HEK293 (cell line): ENCODE results near the gene CACNG1.

Experiments
- CTCF ChIA-PET: fragments of 350-600 bp; formaldehyde crosslinking; extraction: SDS; loops from one replicate; lab custom pipeline; 2021; ENCODE audit warnings: antibody characterized with exemption; lab: Yijun Ruan, JAX
- POLR2A ChIA-PET: fragments of 300-600 bp; formaldehyde crosslinking; extraction: SDS; loops from one replicate; lab custom pipeline; 2020; ENCODE audit warnings: antibody characterized with exemption, inconsistent platforms; lab: Yijun Ruan, JAX
- H3K27ac ChIP-seq: fragments of 200-500 bp; sonication (Bioruptor generic); 2 replicates; pipeline ENCODE4 v1.5.1; 2014; ENCODE audit warnings: low read depth, low read length, control low read depth, inconsistent platforms; ENCODE audit errors: extremely low read depth
- H3K36me3 ChIP-seq, 2 experiments: fragments of 200-500 bp in 1 of 2; sonication (Bioruptor generic) in 1 of 2; 1 replicate in 1 of 2; 2 replicates in 1 of 2; pipeline ENCODE4 v1.5.1; 2014 to 2017; ENCODE audit warnings: inconsistent platforms in 2 of 2, low read length in 2 of 2; ENCODE audit not compliant: control insufficient read depth in 2 of 2, insufficient read depth in 1 of 2
- H3K4me1 ChIP-seq: fragments of 200-500 bp; sonication (Bioruptor generic); 2 replicates; pipeline ENCODE4 v1.5.1; 2014; ENCODE audit warnings: mild to moderate bottlenecking, low read length, inconsistent platforms; ENCODE audit not compliant: control insufficient read depth, insufficient read depth
- H3K4me3 ChIP-seq: 2 replicates; pipeline ENCODE4 v1.5.1; 2011; ENCODE audit warnings: low read depth, mild to moderate bottlenecking, control low read depth, low read length, moderate library complexity
- H3K9me3 ChIP-seq: fragments of 200-500 bp; sonication (Bioruptor generic); 2 replicates; pipeline ENCODE4 v1.5.1; 2014; ENCODE audit warnings: low read depth, low read length, inconsistent platforms; ENCODE audit not compliant: control insufficient read depth, insufficient read depth
- KLF8 ChIP-seq: fragments of 450-650 bp; formaldehyde crosslinking; IDR thresholded peaks from 2 replicates; pipeline ENCODE4 v1.5.1; 2016; ENCODE audit warnings: missing biosample characterization, missing genetic modification characterization
- SALL2 ChIP-seq: fragments of 450-650 bp; formaldehyde crosslinking; IDR thresholded peaks from 2 replicates; pipeline ENCODE4 v1.5.0; 2017; ENCODE audit warnings: missing biosample characterization, mild to moderate bottlenecking, missing genetic modification characterization, borderline replicate concordance
- ZIC2 ChIP-seq: fragments of 450-650 bp; formaldehyde crosslinking; IDR thresholded peaks from 2 replicates; pipeline ENCODE4 v1.5.1; 2016; ENCODE audit warnings: missing biosample characterization, missing genetic modification characterization
- ZNF19 ChIP-seq: fragments of 450-650 bp; formaldehyde crosslinking; IDR thresholded peaks from 2 replicates; pipeline ENCODE4; 2016; ENCODE audit warnings: missing biosample characterization, missing genetic modification characterization, low read depth
- ZNF211 ChIP-seq: fragments of 450-650 bp; formaldehyde crosslinking; IDR thresholded peaks from 2 replicates; pipeline ENCODE4 v1.5.1; 2016; ENCODE audit warnings: low read depth, missing biosample characterization, missing genetic modification characterization
- ZNF221 ChIP-seq: fragments of 450-650 bp; formaldehyde crosslinking; IDR thresholded peaks from 2 replicates; pipeline ENCODE4 v1.5.1; 2017; ENCODE audit warnings: missing biosample characterization, missing genetic modification characterization, borderline replicate concordance
- ZNF223 ChIP-seq: fragments of 450-650 bp; formaldehyde crosslinking; IDR thresholded peaks from 2 replicates; pipeline ENCODE4 v1.5.1; 2016; ENCODE audit warnings: missing biosample characterization, missing genetic modification characterization
- ZNF423 ChIP-seq: fragments of 450-650 bp; formaldehyde crosslinking; IDR thresholded peaks from 2 replicates; pipeline ENCODE4 v1.5.1; 2016; ENCODE audit warnings: missing biosample characterization, missing genetic modification characterization
- ZNF510 ChIP-seq: fragments of 450-650 bp; formaldehyde crosslinking; IDR thresholded peaks from 2 replicates; pipeline ENCODE4 v1.5.1; 2018; ENCODE audit warnings: mild to moderate bottlenecking, missing genetic modification characterization, missing biosample characterization; ENCODE audit not compliant: insufficient replicate concordance
- ZNF514 ChIP-seq: fragments of 450-650 bp; formaldehyde crosslinking; IDR thresholded peaks from 2 replicates; pipeline ENCODE4 v1.5.1; 2016; ENCODE audit warnings: missing biosample characterization, missing genetic modification characterization
- ZNF621 ChIP-seq: fragments of 450-650 bp; formaldehyde crosslinking; IDR thresholded peaks from 2 replicates; pipeline ENCODE4 v1.5.1; 2017; ENCODE audit warnings: missing biosample characterization, missing genetic modification characterization
- TF ChIP-seq, protein P1 (sequence below): IDR thresholded peaks from 2 replicates; pipeline ENCODE4 v1.6.1; 2011; ENCODE audit warnings: mild to moderate bottlenecking, low read depth, low read length, borderline replicate concordance
- TF ChIP-seq, protein P2 (sequence below): fragments of 450-650 bp; formaldehyde crosslinking; IDR thresholded peaks from 2 replicates; pipeline ENCODE4 v1.5.1; 2016; ENCODE audit warnings: missing biosample characterization, missing genetic modification characterization
- TF ChIP-seq, protein P3 (sequence below): fragments of 450-650 bp; formaldehyde crosslinking; IDR thresholded peaks from 2 replicates; pipeline ENCODE4 v1.5.1; 2016; ENCODE audit warnings: missing biosample characterization, missing genetic modification characterization
- TF ChIP-seq, protein P4 (sequence below): fragments of 450-650 bp; formaldehyde crosslinking; IDR thresholded peaks from 2 replicates; pipeline ENCODE4 v1.5.1; 2016; ENCODE audit warnings: missing biosample characterization, missing genetic modification characterization
- TF ChIP-seq, protein P5 (sequence below): fragments of 450-650 bp; formaldehyde crosslinking; IDR thresholded peaks from 2 replicates; pipeline ENCODE4 v1.5.1; 2016; ENCODE audit warnings: missing biosample characterization, missing genetic modification characterization
- TF ChIP-seq, protein P6 (sequence below): fragments of 450-650 bp; formaldehyde crosslinking; IDR thresholded peaks from 2 replicates; pipeline ENCODE4 v1.5.1; 2016; ENCODE audit warnings: missing biosample characterization, missing genetic modification characterization, low read depth
- TF ChIP-seq, protein P7 (sequence below): fragments of 450-650 bp; formaldehyde crosslinking; IDR thresholded peaks from 2 replicates; pipeline ENCODE4 v1.5.1; 2017; ENCODE audit warnings: missing biosample characterization, missing genetic modification characterization

CACNG1 gene

DNA sequence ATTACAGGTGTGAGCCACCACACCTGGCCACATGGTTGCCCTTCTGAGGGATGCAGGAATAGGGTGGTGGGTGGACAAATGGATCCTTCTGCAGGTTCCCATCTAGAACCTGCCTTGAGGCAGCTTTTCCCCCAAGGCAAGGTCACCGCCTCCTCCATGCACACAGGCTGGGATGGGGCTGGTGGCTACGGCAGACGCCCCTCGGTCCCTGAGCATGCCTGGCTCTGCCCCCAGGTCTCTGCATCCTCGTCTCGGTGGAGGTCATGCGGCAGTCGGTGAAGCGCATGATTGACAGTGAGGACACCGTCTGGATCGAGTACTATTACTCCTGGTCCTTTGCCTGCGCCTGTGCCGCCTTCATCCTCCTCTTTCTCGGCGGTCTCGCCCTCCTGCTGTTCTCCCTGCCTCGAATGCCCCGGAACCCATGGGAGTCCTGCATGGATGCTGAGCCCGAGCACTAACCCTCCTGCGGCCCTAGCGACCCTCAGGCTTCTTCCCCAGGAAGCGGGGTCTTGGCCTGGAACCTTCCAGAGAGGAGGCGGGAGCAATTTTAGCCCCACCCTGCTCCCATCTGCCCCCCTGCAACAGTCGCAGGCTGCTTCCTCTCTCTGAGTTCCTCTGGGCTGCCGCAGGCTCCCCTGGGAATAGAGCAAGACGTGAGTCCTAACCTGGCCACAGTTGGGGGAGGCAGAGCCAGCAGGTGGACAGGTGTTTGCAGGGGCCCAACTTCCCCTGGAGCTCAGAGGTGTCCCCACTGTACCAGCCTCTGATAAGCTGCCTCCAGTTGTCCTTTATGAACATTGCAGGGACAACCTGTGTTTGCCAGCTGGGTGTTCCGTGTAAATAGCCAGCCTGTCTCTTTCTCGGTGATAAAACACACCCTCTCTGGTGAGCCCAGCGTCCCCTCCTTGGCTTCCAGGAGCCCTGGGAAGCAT is 11.7 kb downstream of the CACNG1 start:
- POLR2A ChIA-PET: no interaction called here
- no peak for TF ChIP-seq ZNF19 (tag by site-specific recombination)
- no peak for TF ChIP-seq ZNF514 (tag by site-specific recombination)
- no peak for TF ChIP-seq ZNF221 (tag by site-specific recombination)
- TF ChIP-seq, protein P1, sequence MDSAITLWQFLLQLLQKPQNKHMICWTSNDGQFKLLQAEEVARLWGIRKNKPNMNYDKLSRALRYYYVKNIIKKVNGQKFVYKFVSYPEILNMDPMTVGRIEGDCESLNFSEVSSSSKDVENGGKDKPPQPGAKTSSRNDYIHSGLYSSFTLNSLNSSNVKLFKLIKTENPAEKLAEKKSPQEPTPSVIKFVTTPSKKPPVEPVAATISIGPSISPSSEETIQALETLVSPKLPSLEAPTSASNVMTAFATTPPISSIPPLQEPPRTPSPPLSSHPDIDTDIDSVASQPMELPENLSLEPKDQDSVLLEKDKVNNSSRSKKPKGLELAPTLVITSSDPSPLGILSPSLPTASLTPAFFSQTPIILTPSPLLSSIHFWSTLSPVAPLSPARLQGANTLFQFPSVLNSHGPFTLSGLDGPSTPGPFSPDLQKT: no peak
- TF ChIP-seq ZNF423 (tag by site-specific recombination): no peak
- no peak for TF ChIP-seq SALL2 (tag by site-specific recombination)
- Histone ChIP-seq H3K4me3 (no peak overlapping the region), H3K36me3 (no peaks in the 10 kb centered on the region), H3K9me3 (no peaks in the 10 kb centered on the region), H3K27ac (no peak overlapping the region), H3K4me1 (no peaks in the 10 kb centered on the region)
- CTCF ChIA-PET: interaction anchor here (0.6 kb wide), 1 partner anchor 1035 kb away, joined by 4 read pairs; no protein-coding TSS in a partner anchor

DNA sequence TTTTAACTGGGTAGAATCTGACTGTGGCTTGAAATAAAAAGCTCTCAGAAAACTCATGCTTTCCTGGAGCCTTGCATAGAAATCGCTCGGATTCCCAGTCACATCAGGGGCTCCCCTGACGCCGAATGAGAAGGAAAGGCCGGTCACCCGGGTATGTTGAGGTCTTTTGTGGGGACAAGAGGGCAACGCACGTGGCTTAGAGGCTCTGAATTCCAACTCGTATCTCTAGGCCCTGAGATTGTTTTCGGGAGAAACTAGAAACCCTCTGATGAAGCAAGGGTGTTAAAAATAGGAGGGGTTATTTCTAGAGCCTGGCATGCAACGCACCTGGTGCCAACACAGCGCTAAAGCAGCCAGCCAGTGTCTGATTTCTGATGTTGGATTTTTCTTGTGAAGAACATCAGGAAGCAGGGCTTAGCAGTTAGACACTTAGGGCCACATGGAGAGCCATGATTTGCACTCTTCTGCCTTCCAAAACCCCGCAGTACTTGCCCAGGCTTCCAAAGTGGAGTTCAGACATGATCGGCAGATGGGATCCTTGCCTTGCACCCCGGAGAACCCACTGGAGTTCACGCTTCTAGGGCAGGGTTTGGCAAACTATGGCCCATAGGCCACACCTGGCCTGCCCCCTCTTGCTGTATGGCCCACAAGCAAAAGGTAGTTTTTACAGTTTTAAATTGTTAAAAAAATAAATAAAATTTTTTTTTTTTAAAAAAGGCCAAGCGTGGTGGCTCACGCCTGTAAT is 12.6 kb downstream of the CACNG1 start:
- no peaks in the 10 kb centered on the region for H3K36me3 ChIP-seq
- no peak overlapping the region for H3K4me3 ChIP-seq
- POLR2A ChIA-PET: no interaction called here
- no peak overlapping the region for H3K27ac ChIP-seq
- no peaks in the 10 kb centered on the region for H3K4me1 ChIP-seq
- CTCF ChIA-PET: interaction anchor here (0.6 kb wide), 1 partner anchor 1035 kb away, joined by 4 read pairs; no protein-coding TSS in a partner anchor
- H3K9me3 ChIP-seq: no peaks in the 10 kb centered on the region
- TF ChIP-seq ZNF510 (tag by site-specific recombination) (no peak), ZNF19 (tag by site-specific recombination) (no peak), ZIC2 (tag by site-specific recombination) (no peak), ZNF223 (tag by site-specific recombination) (no peak), ZNF211 (tag by site-specific recombination) (no peak), ZNF621 (tag by site-specific recombination) (no peak), KLF8 (tag by site-specific recombination) (no peak)
- TF ChIP-seq, protein P2, sequence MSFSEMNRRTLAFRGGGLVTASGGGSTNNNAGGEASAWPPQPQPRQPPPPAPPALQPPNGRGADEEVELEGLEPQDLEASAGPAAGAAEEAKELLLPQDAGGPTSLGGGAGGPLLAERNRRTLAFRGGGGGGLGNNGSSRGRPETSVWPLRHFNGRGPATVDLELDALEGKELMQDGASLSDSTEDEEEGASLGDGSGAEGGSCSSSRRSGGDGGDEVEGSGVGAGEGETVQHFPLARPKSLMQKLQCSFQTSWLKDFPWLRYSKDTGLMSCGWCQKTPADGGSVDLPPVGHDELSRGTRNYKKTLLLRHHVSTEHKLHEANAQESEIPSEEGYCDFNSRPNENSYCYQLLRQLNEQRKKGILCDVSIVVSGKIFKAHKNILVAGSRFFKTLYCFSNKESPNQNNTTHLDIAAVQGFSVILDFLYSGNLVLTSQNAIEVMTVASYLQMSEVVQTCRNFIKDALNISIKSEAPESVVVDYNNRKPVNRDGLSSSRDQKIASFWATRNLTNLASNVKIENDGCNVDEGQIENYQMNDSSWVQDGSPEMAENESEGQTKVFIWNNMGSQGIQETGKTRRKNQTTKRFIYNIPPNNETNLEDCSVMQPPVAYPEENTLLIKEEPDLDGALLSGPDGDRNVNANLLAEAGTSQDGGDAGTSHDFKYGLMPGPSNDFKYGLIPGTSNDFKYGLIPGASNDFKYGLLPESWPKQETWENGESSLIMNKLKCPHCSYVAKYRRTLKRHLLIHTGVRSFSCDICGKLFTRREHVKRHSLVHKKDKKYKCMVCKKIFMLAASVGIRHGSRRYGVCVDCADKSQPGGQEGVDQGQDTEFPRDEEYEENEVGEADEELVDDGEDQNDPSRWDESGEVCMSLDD (tag by site-specific recombination): no peak
- TF ChIP-seq, protein P3, sequence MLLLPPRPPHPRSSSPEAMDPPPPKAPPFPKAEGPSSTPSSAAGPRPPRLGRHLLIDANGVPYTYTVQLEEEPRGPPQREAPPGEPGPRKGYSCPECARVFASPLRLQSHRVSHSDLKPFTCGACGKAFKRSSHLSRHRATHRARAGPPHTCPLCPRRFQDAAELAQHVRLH (tag by site-specific recombination): no peak
- TF ChIP-seq, protein P4, sequence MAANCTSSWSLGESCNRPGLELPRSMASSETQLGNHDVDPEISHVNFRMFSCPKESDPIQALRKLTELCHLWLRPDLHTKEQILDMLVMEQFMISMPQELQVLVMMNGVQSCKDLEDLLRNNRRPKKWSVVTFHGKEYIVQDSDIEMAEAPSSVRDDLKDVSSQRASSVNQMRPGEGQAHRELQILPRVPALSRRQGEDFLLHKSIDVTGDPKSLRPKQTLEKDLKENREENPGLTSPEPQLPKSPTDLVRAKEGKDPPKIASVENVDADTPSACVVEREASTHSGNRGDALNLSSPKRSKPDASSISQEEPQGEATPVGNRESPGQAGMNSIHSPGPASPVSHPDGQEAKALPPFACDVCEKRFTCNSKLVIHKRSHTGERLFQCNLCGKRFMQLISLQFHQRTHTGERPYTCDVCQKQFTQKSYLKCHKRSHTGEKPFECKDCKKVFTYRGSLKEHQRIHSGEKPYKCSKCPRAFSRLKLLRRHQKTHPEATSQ (tag by site-specific recombination): no peak
- TF ChIP-seq, protein P5, sequence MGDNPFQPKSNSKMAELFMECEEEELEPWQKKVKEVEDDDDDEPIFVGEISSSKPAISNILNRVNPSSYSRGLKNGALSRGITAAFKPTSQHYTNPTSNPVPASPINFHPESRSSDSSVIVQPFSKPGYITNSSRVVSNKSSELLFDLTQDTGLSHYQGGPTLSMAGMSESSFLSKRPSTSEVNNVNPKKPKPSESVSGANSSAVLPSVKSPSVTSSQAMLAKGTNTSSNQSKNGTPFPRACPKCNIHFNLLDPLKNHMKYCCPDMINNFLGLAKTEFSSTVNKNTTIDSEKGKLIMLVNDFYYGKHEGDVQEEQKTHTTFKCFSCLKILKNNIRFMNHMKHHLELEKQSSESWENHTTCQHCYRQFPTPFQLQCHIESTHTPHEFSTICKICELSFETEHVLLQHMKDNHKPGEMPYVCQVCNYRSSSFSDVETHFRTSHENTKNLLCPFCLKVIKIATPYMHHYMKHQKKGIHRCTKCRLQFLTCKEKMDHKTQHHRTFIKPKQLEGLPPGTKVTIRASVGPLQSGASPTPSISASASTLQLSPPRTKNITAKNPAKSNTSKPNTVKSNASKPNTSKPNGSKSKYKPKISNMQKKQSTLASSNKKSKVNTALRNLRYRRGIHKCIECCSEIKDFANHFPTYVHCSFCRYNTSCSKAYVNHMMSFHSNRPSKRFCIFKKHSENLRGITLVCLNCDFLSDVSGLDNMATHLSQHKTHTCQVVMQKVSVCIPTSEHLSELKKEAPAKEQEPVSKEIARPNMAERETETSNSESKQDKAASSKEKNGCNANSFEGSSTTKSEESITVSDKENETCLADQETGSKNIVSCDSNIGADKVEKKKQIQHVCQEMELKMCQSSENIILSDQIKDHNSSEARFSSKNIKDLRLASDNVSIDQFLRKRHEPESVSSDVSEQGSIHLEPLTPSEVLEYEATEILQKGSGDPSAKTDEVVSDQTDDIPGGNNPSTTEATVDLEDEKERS (tag by site-specific recombination): no peak
- TF ChIP-seq, protein P6, sequence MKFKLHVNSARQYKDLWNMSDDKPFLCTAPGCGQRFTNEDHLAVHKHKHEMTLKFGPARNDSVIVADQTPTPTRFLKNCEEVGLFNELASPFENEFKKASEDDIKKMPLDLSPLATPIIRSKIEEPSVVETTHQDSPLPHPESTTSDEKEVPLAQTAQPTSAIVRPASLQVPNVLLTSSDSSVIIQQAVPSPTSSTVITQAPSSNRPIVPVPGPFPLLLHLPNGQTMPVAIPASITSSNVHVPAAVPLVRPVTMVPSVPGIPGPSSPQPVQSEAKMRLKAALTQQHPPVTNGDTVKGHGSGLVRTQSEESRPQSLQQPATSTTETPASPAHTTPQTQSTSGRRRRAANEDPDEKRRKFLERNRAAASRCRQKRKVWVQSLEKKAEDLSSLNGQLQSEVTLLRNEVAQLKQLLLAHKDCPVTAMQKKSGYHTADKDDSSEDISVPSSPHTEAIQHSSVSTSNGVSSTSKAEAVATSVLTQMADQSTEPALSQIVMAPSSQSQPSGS (tag by site-specific recombination): no peak
- TF ChIP-seq, protein P7, sequence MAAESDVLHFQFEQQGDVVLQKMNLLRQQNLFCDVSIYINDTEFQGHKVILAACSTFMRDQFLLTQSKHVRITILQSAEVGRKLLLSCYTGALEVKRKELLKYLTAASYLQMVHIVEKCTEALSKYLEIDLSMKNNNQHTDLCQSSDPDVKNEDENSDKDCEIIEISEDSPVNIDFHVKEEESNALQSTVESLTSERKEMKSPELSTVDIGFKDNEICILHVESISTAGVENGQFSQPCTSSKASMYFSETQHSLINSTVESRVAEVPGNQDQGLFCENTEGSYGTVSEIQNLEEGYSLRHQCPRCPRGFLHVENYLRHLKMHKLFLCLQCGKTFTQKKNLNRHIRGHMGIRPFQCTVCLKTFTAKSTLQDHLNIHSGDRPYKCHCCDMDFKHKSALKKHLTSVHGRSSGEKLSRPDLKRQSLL (tag by site-specific recombination): no peak
